ENCODE data around the gene ADD1. TPM values are rescaled to one million over a fixed set of nuclear protein-coding genes. Genes with fewer than 3 reads are reported as not detected.

Gene ADD1
- total RNA-seq, 6 experiments from 2014 or later, result 94.4 to 120 (median 103) TPM

DNA sequence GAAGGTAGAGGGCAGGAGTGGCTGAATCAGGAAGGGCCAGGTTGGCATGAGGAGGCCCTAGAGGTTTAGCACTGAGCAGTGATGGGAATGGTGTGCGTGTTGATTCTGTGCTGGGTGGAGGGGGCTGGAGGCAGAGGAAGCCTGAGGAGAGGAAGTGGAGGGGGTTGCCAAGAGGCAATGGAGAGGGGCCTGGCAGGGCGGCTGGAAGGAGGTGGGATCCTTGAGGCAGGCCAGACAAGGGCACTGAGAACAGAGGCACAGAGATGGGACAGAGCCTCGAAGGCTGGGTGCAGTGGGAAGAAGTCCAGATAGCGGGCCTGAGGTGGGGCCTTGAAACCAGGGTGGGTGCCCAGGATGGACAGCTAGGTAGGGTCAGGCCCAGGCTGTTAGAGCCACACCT, 26.5 kb upstream of the ADD1 start:
- no peaks in the 10 kb centered on the region for H3K9me3 ChIP-seq
- intact Hi-C loops (cut with DNase I), result no loop called here
- H3K27ac ChIP-seq, result no peak overlapping the region
- peak in 1 of 3 donors; percentile 47 for DNase-seq
- TF ChIP-seq, protein P1, sequence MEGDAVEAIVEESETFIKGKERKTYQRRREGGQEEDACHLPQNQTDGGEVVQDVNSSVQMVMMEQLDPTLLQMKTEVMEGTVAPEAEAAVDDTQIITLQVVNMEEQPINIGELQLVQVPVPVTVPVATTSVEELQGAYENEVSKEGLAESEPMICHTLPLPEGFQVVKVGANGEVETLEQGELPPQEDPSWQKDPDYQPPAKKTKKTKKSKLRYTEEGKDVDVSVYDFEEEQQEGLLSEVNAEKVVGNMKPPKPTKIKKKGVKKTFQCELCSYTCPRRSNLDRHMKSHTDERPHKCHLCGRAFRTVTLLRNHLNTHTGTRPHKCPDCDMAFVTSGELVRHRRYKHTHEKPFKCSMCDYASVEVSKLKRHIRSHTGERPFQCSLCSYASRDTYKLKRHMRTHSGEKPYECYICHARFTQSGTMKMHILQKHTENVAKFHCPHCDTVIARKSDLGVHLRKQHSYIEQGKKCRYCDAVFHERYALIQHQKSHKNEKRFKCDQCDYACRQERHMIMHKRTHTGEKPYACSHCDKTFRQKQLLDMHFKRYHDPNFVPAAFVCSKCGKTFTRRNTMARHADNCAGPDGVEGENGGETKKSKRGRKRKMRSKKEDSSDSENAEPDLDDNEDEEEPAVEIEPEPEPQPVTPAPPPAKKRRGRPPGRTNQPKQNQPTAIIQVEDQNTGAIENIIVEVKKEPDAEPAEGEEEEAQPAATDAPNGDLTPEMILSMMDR (IDR thresholded peaks at IDR 0.05), result no peak
- no peak for TF ChIP-seq POLR2A (IDR thresholded peaks at IDR 0.05)
- no peak for ATAC-seq
- WGBS (ENCODE audit: insufficient coverage, low coverage, low lambda C conversion rate, missing lambda C conversion rate), result 25% methylated on average over 2 of the region's 4 CpGs
- no peak overlapping the region for H3K4me3 ChIP-seq
- H3K27me3 ChIP-seq, result no peaks in the 10 kb centered on the region
- peaks cover 0 to 22% (median 1%) of the 10 kb centered on the region in 4 donors for H3K36me3 ChIP-seq
- H3K4me1 ChIP-seq, result peaks cover 0 to 15% (median 0%) of the 10 kb centered on the region in 4 donors

DNA sequence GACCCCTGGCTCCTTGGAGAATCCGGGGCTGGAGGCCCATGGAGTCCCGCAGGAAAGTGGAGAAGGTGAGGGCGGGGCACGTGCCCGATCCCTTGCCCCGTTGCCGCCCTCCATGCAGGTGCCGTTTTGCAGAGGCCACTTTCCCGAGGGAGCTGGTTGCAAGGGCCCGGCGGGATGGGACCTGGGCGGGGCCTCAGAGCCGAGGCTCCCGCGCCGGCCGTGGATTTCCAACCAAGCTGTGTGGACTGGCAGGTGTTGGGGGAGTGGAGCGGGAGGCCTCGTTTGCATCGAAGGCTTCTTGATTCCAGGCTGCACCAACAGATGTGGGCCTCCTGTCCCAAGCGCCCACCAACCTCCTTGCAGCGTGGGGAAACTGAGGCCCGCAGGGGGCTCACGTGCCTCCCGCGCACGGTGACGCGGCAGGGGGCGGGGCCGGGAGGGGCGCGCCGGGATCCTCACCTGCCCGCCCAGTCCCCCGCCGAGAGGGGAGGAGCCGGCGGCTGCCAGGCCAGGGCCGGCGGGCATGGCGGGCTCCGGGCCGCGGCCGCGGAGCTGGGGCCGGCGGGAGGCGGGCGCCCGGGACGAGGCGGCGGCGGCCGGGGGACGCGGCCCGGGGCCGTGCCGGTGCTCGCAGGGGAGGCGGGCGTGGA, 25.8 kb upstream of the ADD1 start:
- H3K36me3 ChIP-seq, result peaks cover 0 to 28% (median 4%) of the 10 kb centered on the region in 4 donors
- ATAC-seq (no peak), DNase-seq (peak in 1 of 3 donors; percentile 58)
- no peak overlapping the region for H3K27ac ChIP-seq
- intact Hi-C loops (cut with DNase I), result no loop called here
- H3K4me3 ChIP-seq, result peak overlapping the region in 1 of 3 donors; percentile 24
- no peaks in the 10 kb centered on the region for H3K27me3 ChIP-seq
- peaks cover 0 to 12% (median 0%) of the 10 kb centered on the region in 4 donors for H3K4me1 ChIP-seq
- WGBS (ENCODE audit: insufficient coverage, low coverage, low lambda C conversion rate, missing lambda C conversion rate), result no CpG with 5 or more reads among the region's 65 CpGs
- H3K9me3 ChIP-seq, result no peaks in the 10 kb centered on the region
- no peak for TF ChIP-seq POLR2A (IDR thresholded peaks at IDR 0.05)
- TF ChIP-seq, protein P1 (IDR thresholded peaks at IDR 0.05), result no peak

DNA sequence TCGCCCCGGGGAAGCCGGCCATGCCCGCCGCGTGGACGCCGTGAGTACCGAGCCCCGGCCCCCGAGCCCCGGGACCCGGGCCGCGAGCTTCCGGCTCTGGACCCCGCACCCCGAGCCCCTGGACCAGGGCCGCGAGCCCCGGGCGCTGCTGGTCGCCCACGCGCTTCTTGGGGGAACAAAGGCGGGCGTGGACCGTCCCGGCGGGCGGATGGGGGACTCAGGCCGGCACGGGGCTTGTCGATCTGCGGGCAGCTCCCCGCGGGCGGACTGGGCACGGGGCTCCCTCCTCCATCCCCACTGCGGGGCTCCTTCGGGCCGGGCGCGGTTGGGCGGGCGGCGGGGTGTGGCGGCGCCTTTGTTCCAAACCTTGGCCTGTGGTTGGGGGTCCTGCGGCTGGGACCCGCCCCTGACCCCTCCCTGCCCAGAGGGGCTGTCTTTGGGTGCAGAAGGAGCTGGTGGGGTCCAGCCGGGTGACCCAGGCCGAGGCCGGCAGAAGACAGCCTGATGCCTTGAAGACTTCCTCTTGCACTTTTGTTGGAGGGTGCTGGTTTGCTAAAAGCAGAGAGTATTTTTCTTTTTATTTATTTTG, 25.2 kb upstream of the ADD1 start:
- Histone ChIP-seq H3K36me3 (peaks cover 0 to 28% (median 6%) of the 10 kb centered on the region in 4 donors), H3K4me1 (peaks cover 0 to 11% (median 0%) of the 10 kb centered on the region in 4 donors), H3K27ac (no peak overlapping the region), H3K4me3 (peak overlapping the region in 1 of 3 donors; percentile 24), H3K27me3 (no peaks in the 10 kb centered on the region), H3K9me3 (no peaks in the 10 kb centered on the region)
- intact Hi-C loops (cut with DNase I), result no loop called here
- ATAC-seq, result no peak
- peak in 1 of 3 donors; percentile 55 for DNase-seq
- TF ChIP-seq, protein P1 (IDR thresholded peaks at IDR 0.05), result no peak
- no peak for TF ChIP-seq POLR2A (IDR thresholded peaks at IDR 0.05)
- WGBS (ENCODE audit: insufficient coverage, low coverage, low lambda C conversion rate, missing lambda C conversion rate), result 40% methylated on average over 1 of the region's 54 CpGs

DNA sequence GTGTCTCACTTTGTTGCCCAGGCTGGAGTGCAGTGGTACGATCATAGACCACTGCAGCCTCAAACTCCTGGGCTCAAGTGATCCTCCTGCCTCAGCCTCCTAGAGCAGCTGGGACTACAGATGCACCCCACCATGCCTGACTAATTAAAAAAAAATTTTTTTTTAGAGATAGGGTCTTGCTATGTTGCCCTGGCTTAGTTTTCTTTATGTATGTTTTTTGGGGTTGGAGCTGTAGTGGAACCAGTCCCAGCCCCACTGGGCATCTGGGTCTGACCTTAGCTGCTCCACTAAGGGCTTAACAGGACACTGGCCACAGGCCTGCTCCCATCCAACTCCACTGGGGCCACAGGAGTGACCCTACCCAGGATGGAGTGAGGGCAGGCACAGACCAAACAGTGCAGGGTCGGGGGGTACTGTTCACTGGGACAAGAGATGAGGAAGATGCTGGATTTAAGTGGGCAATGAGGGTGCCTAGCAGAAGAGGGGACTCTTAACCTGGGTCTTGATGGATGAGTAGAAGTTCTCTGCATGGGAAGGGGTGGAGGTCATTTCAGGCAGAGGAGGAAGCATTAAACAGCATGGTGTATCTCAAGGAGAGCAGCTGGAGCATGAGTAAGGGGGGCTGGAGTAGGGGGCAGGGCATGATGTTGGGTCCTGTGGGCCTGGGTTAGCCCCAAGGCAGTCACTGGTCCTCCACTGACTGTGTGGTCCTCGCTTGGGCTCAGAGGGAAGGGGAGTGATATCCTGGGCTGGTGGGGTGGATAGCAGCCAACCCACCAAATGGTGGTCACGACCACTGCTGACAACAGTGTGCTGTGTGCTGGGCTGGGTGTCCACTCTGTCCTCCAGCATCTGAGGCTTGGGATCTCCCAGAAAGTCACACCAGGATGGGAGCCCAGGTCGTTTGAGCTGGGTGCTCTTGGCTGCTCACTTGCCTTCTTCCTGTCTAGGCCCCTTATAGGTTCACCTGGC, 24.1 kb upstream of the ADD1 start:
- intact Hi-C loops (cut with DNase I), result no loop called here
- no peak for ATAC-seq
- WGBS (ENCODE audit: insufficient coverage, low coverage, low lambda C conversion rate, missing lambda C conversion rate), result 92% methylated on average over 2 of the region's 5 CpGs
- Histone ChIP-seq H3K4me3 (no peak overlapping the region), H3K4me1 (peaks cover 0 to 18% (median 0%) of the 10 kb centered on the region in 4 donors), H3K27ac (no peak overlapping the region), H3K9me3 (no peaks in the 10 kb centered on the region), H3K36me3 (peaks cover 0 to 28% (median 9%) of the 10 kb centered on the region in 4 donors), H3K27me3 (no peaks in the 10 kb centered on the region)
- peak in 2 of 3 donors; percentile 7 to 42 for DNase-seq
- no peak for TF ChIP-seq POLR2A (IDR thresholded peaks at IDR 0.05)
- TF ChIP-seq, protein P1 (IDR thresholded peaks at IDR 0.05), result no peak

All from right lobe of liver (tissue), 6 donors.